K562 (cell line): Measurements from ENCODE around the gene DSP. TPM values are rescaled to one million over a fixed set of nuclear protein-coding genes. Genes with fewer than 3 reads are reported as not detected.

Experiments used
- ARID1B ChIP-seq: fragments of 450-650 bp; IDR thresholded peaks from 2 replicates; pipeline ENCODE4 v1.6.1; 2016; ENCODE audit warnings: antibody characterized with exemption, mild to moderate bottlenecking, inconsistent platforms
- CBFA2T2 ChIP-seq: fragments of 450-650 bp; conservative IDR thresholded peaks from 2 replicates; pipeline ENCODE4 v1.6.1; 2017; ENCODE audit warnings: mild to moderate bottlenecking
- CBFA2T3 ChIP-seq: fragments of 450-650 bp; IDR thresholded peaks from 2 replicates; pipeline ENCODE4 v1.6.1; 2017
- HDAC1 ChIP-seq, 2 experiments: fragments of 450-650 bp; IDR thresholded peaks; 2 replicates each; pipeline ENCODE4 v1.6.1; 2016 to 2017; ENCODE audit warnings: inconsistent platforms in 1 of 2, mild to moderate bottlenecking in 1 of 2, moderate library complexity in 1 of 2
- KDM5B ChIP-seq: fragments of 200-600 bp; sonication (generic); IDR thresholded peaks from 2 replicates; pipeline ENCODE4 v1.6.1; 2012; ENCODE audit warnings: low read depth, mild to moderate bottlenecking, moderate library complexity, low read length, control low read depth, inconsistent platforms; ENCODE audit not compliant: insufficient replicate concordance
- KLF1 ChIP-seq: fragments of 450-650 bp; IDR thresholded peaks from 2 replicates; pipeline ENCODE4 v1.6.1; 2016; ENCODE audit warnings: missing genetic modification characterization, missing compliant biosample characterization
- KLF16 ChIP-seq: IDR thresholded peaks from 2 replicates; pipeline ENCODE4 v1.6.1; 2016; ENCODE audit warnings: antibody characterized with exemption
- MTA2 ChIP-seq: fragments of 450-650 bp; IDR thresholded peaks from 2 replicates; pipeline ENCODE4 v1.6.1; 2016; ENCODE audit warnings: low read depth
- MYNN ChIP-seq, 2 experiments: sonication (generic); formaldehyde crosslinking in 1 of 2; IDR thresholded peaks; 2 replicates each; pipeline versions ENCODE4 v1.5.0 to v1.6.1; 2016 to 2020; ENCODE audit warnings: antibody characterized with exemption in 1 of 2, missing genetic modification reagents in 1 of 2
- PHTF2 ChIP-seq: fragments of 250-450 bp; sonication (Bioruptor Pico); IDR thresholded peaks from 2 replicates; pipeline ENCODE4 v1.5.0; 2021; ENCODE audit warnings: mild to moderate bottlenecking
- PKNOX1 ChIP-seq: fragments of 450-650 bp; IDR thresholded peaks from 2 replicates; pipeline ENCODE4 v1.6.1; 2016
- POLR2AphosphoS5 ChIP-seq: IDR thresholded peaks from 2 replicates; pipeline ENCODE4 v1.6.1; 2011; ENCODE audit warnings: mild to moderate bottlenecking, low read depth, low read length, moderate library complexity; ENCODE audit not compliant: control insufficient read depth, insufficient read depth
- RCOR1 ChIP-seq, 2 experiments: IDR thresholded peaks; 2 replicates each; pipeline ENCODE4 v1.6.1; 2012; ENCODE audit warnings: low read depth in 2 of 2, low read length in 2 of 2, borderline replicate concordance in 1 of 2, improper control_type of control experiment in 1 of 2
- SFPQ ChIP-seq: fragments of 200-400 bp; formaldehyde crosslinking; IDR thresholded peaks from 2 replicates; pipeline ENCODE4 v1.6.1; 2017; ENCODE audit warnings: mild to moderate bottlenecking, low read depth, low read length, moderate library complexity
- TEAD4 ChIP-seq, 2 experiments: sonication (generic) in 1 of 2; formaldehyde crosslinking in 1 of 2; IDR thresholded peaks; 2 replicates each; pipeline versions ENCODE4 v1.6.1 to v1.8.0; 2012 to 2022; ENCODE audit warnings: borderline replicate concordance in 1 of 2, inconsistent platforms in 1 of 2, low read length in 1 of 2, mild to moderate bottlenecking in 1 of 2, missing genetic modification reagents in 1 of 2
- WHSC1 ChIP-seq: IDR thresholded peaks from one replicate; pipeline ENCODE4 v1.6.1; 2012; ENCODE audit warnings: low read length, control low read depth, inconsistent platforms
- ZFP36 ChIP-seq: fragments of 150-350 bp; IDR thresholded peaks from 2 replicates; pipeline ENCODE4 v1.6.1; 2018; ENCODE audit warnings: low read length, low read depth; ENCODE audit not compliant: partially characterized antibody
- ZNF184 ChIP-seq: sonication (generic); formaldehyde crosslinking; IDR thresholded peaks from 2 replicates; pipeline ENCODE4 v1.5.0; 2020; ENCODE audit warnings: missing genetic modification reagents
- ZNF274 ChIP-seq: IDR thresholded peaks from 2 replicates; pipeline ENCODE4 v1.6.1; 2011; ENCODE audit warnings: low read depth, mild to moderate bottlenecking, low read length, moderate library complexity, borderline replicate concordance
- ZNF766 ChIP-seq: fragments of 200-800 bp; sonication (Bioruptor generic); conservative IDR thresholded peaks from 2 replicates; pipeline ENCODE4 v1.6.1; 2016; ENCODE audit warnings: missing genetic modification characterization, missing compliant biosample characterization
- polyA plus RNA-seq, 8 experiments: library from polyadenylated mRNA; depleted of rRNA in 4 of 8; stranded (reverse) in 5 of 8; unstranded in 3 of 8; fragments of >200 nt; fragmentation: Nextera tagmentation in 2 of 8; fragmentation: Illumina TruSeq in 1 of 8; extraction: Ambion mirVana in 2 of 8; extraction: Trizol in 1 of 8; gene quantifications; 2 replicates each; pipeline versions ENCODE4 v1.2.1 to v1.2.3, GENCODE V29; 2011 to 2014; ENCODE audit warnings: inconsistent platforms in 1 of 8, missing spikeins in 1 of 8
- total RNA-seq, 7 experiments: library from RNA; depleted of rRNA in 6 of 7; stranded (reverse); fragments of >200 nt in 6 of 7; fragmentation: Illumina TruSeq in 2 of 7; extraction: Trizol in 2 of 7; gene quantifications; 2 replicates each; pipeline versions ENCODE4 v1.2.1 to v1.2.3, GENCODE V29; 2011 to 2021; ENCODE audit warnings: low replicate concordance in 1 of 7
- TF ChIP-seq, protein P1 (sequence below): fragments of 450-650 bp; IDR thresholded peaks from 2 replicates; pipeline ENCODE4 v1.7.0; 2016; ENCODE audit warnings: borderline replicate concordance
- TF ChIP-seq, protein P2 (sequence below): fragments of 250-450 bp; sonication (Bioruptor Pico); IDR thresholded peaks from 2 replicates; pipeline ENCODE4 v1.9.0; 2021; ENCODE audit warnings: mild to moderate bottlenecking, inconsistent platforms

The DSP gene
- total and polyA plus RNA-seq, 9 of the 15 experiments (the other 6 are each of a cell fraction or from before 2014, with no cell fraction given), result under 0.01 to 0.24 (median 0.03) TPM; not detected in 2

DNA sequence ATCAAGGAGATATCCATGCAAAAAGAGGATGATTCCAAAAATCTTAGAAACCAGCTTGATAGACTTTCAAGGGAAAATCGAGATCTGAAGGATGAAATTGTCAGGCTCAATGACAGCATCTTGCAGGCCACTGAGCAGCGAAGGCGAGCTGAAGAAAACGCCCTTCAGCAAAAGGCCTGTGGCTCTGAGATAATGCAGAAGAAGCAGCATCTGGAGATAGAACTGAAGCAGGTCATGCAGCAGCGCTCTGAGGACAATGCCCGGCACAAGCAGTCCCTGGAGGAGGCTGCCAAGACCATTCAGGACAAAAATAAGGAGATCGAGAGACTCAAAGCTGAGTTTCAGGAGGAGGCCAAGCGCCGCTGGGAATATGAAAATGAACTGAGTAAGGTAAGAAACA, 38.4 kb downstream of the DSP start (continued):
- TF ChIP-seq SFPQ, result no peak
- TF ChIP-seq CBFA2T3, result peak; percentile 90
- TF ChIP-seq PHTF2 (CRISPR knock-in tag), result no peak
- TF ChIP-seq MYNN (IDR thresholded peaks at IDR 0.05), result no peak
- no peak for TF ChIP-seq MYNN (CRISPR knock-in tag; IDR thresholded peaks at IDR 0.05)
- TF ChIP-seq KLF16, result 0 out of 2 replicates have a peak, but pooled peaks have one; percentile 17
- TF ChIP-seq HDAC1 (IDR thresholded peaks at IDR 0.05), result peak in 1 of 2 experiments; percentile 34; a peak in 1 of 4 replicates
- TF ChIP-seq RCOR1 (IDR thresholded peaks at IDR 0.05; ENCODE audit: borderline replicate concordance in 1 of 2, low read depth in 2 of 2, low read length in 2 of 2), result peak in 1 of 2 experiments; percentile 59; a peak in 1 of 4 replicates
- TF ChIP-seq KLF1, result peak; percentile 87
- TF ChIP-seq POLR2AphosphoS5, result peak; percentile 68; the same call in 1 of the 2 replicates
- peak; percentile 19 for TF ChIP-seq ZFP36
- TF ChIP-seq TEAD4 (IDR thresholded peaks at IDR 0.05; ENCODE audit: low read length), result peak; percentile 71
- TF ChIP-seq TEAD4 (CRISPR knock-in tag; IDR thresholded peaks at IDR 0.05; ENCODE audit: borderline replicate concordance), result no peak
- TF ChIP-seq WHSC1, result no peak
- TF ChIP-seq, protein P1, sequence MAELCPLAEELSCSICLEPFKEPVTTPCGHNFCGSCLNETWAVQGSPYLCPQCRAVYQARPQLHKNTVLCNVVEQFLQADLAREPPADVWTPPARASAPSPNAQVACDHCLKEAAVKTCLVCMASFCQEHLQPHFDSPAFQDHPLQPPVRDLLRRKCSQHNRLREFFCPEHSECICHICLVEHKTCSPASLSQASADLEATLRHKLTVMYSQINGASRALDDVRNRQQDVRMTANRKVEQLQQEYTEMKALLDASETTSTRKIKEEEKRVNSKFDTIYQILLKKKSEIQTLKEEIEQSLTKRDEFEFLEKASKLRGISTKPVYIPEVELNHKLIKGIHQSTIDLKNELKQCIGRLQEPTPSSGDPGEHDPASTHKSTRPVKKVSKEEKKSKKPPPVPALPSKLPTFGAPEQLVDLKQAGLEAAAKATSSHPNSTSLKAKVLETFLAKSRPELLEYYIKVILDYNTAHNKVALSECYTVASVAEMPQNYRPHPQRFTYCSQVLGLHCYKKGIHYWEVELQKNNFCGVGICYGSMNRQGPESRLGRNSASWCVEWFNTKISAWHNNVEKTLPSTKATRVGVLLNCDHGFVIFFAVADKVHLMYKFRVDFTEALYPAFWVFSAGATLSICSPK, result no peak
- no peak for TF ChIP-seq ZNF766
- TF ChIP-seq CBFA2T2, result peak; percentile 82
- 0 out of 2 replicates have a peak, but pooled peaks have one; percentile 19 for TF ChIP-seq PKNOX1
- no peak for TF ChIP-seq ZNF184 (CRISPR knock-in tag)
- TF ChIP-seq ARID1B, result peak; percentile 80
- TF ChIP-seq, protein P2, sequence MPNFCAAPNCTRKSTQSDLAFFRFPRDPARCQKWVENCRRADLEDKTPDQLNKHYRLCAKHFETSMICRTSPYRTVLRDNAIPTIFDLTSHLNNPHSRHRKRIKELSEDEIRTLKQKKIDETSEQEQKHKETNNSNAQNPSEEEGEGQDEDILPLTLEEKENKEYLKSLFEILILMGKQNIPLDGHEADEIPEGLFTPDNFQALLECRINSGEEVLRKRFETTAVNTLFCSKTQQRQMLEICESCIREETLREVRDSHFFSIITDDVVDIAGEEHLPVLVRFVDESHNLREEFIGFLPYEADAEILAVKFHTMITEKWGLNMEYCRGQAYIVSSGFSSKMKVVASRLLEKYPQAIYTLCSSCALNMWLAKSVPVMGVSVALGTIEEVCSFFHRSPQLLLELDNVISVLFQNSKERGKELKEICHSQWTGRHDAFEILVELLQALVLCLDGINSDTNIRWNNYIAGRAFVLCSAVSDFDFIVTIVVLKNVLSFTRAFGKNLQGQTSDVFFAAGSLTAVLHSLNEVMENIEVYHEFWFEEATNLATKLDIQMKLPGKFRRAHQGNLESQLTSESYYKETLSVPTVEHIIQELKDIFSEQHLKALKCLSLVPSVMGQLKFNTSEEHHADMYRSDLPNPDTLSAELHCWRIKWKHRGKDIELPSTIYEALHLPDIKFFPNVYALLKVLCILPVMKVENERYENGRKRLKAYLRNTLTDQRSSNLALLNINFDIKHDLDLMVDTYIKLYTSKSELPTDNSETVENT (CRISPR knock-in tag), result no peak
- peak; percentile 63 for TF ChIP-seq MTA2
- TF ChIP-seq KDM5B, result no peak
- TF ChIP-seq ZNF274, result no peak
